GM23338 (cell line): ENCODE data around the gene OR52L1. TPM values are rescaled to one million over a fixed set of nuclear protein-coding genes. Genes with fewer than 3 reads are reported as not detected.
A peak's percentile ranks its signal among the peaks of the same experiment; 100 is the strongest.

Experiments used
- ATAC-seq: fragments of 200-7000 bp; cut with Tn5 transposase; 3 replicates; pipeline ENCODE4 v1.9.1; 2020
- DNase-seq: peaks from one replicate; pipeline ENCODE4 v3.0.0-alpha.2; 2015; ENCODE audit warnings: low spot score
- H2AFZ ChIP-seq: fragments of 200-600 bp; sonication (generic); 2 replicates; pipeline ENCODE4 v1.8.0; 2016; ENCODE audit warnings: antibody characterized with exemption, mild to moderate bottlenecking, moderate library complexity
- H3F3A ChIP-seq: fragments of 200-600 bp; sonication (generic); replicated peaks from 2 replicates; pipeline ENCODE4 v1.8.0; 2017; ENCODE audit warnings: antibody characterized with exemption, mixed run types, low read depth
- H3K27ac ChIP-seq: fragments of 200-600 bp; sonication (generic); 2 replicates; pipeline ENCODE4 v1.6.1; 2016; ENCODE audit warnings: low read depth
- H3K27me3 ChIP-seq: fragments of 200-600 bp; sonication (generic); 2 replicates; pipeline ENCODE4 v1.8.0; 2016; ENCODE audit warnings: mild to moderate bottlenecking, mixed run types, moderate library complexity; ENCODE audit not compliant: insufficient read depth
- H3K36me3 ChIP-seq: fragments of 200-600 bp; sonication (generic); 2 replicates; pipeline ENCODE4 v1.8.0; 2016; ENCODE audit warnings: mild to moderate bottlenecking; ENCODE audit not compliant: insufficient read depth
- H3K4me1 ChIP-seq: fragments of 200-600 bp; sonication (generic); 2 replicates; pipeline ENCODE4 v1.8.0; 2016; ENCODE audit warnings: mild to moderate bottlenecking, moderate library complexity; ENCODE audit not compliant: insufficient read depth
- H3K4me2 ChIP-seq: fragments of 200-600 bp; sonication (generic); 2 replicates; pipeline ENCODE4 v1.7.1; 2017; ENCODE audit warnings: mixed run types
- H3K4me3 ChIP-seq: fragments of 200-600 bp; sonication (generic); 2 replicates; pipeline ENCODE4 v1.6.1; 2016; ENCODE audit warnings: mixed run types
- H3K79me2 ChIP-seq: fragments of 200-600 bp; sonication (generic); replicated peaks from 2 replicates; pipeline ENCODE4 v1.8.0; 2017; ENCODE audit warnings: mild to moderate bottlenecking; ENCODE audit not compliant: insufficient read depth
- H3K9me2 ChIP-seq: fragments of 200-600 bp; sonication (generic); 2 replicates; pipeline ENCODE4 v1.8.0; 2017; ENCODE audit not compliant: insufficient read depth
- H4K20me1 ChIP-seq: fragments of 200-600 bp; sonication (generic); replicated peaks from 2 replicates; pipeline ENCODE4 v1.8.0; 2017; ENCODE audit warnings: mild to moderate bottlenecking; ENCODE audit not compliant: insufficient read depth
- H3K27ac Mint-ChIP-seq: 2 replicates; pipeline ENCODE4 v1.8.0; 2020; ENCODE audit warnings: inconsistent platforms, mild to moderate bottlenecking, moderate library complexity, mixed read lengths
- H3K27me3 Mint-ChIP-seq: 3 replicates; pipeline ENCODE4 v1.8.0; 2022; ENCODE audit warnings: low read depth, mild to moderate bottlenecking, moderate library complexity, mixed read lengths, inconsistent platforms; ENCODE audit not compliant: insufficient read depth, poor library complexity
- H3K36me3 Mint-ChIP-seq: 3 replicates; pipeline ENCODE4 v1.8.0; 2021; ENCODE audit warnings: low read depth, mild to moderate bottlenecking, inconsistent platforms, moderate library complexity, mixed read lengths
- H3K4me1 Mint-ChIP-seq: 3 replicates; pipeline ENCODE4 v1.8.0; 2020; ENCODE audit warnings: mild to moderate bottlenecking, inconsistent platforms, mixed read lengths
- H3K4me3 Mint-ChIP-seq: 3 replicates; pipeline ENCODE4 v1.8.0; 2021; ENCODE audit warnings: moderate library complexity, mild to moderate bottlenecking, inconsistent platforms, mixed read lengths
- H3K9me3 Mint-ChIP-seq: 3 replicates; pipeline ENCODE4 v1.8.0; 2020; ENCODE audit warnings: moderate library complexity, mild to moderate bottlenecking, inconsistent platforms, mixed read lengths
- CREB1 ChIP-seq: fragments of 250-450 bp; sonication (Bioruptor Pico); IDR thresholded peaks from 2 replicates; pipeline ENCODE4 v1.5.0; 2020; ENCODE audit warnings: low read depth, mild to moderate bottlenecking, moderate library complexity
- EZH2phosphoT487 ChIP-seq: fragments of 200-600 bp; sonication (generic); IDR thresholded peaks from one replicate; pipeline ENCODE4 v1.8.1; 2018; ENCODE audit warnings: antibody characterized with exemption; ENCODE audit not compliant: unreplicated experiment
- JUNB ChIP-seq: IDR thresholded peaks from one replicate; pipeline ENCODE4 v1.6.1; 2016; ENCODE audit warnings: antibody characterized with exemption; ENCODE audit not compliant: unreplicated experiment
- POLR2AphosphoS5 ChIP-seq: IDR thresholded peaks from 2 replicates; pipeline ENCODE4 v1.6.1; 2016; ENCODE audit warnings: antibody characterized with exemption, low read depth
- STAT1 ChIP-seq: IDR thresholded peaks from one replicate; pipeline ENCODE4 v1.6.1; 2016; ENCODE audit warnings: antibody characterized with exemption; ENCODE audit not compliant: unreplicated experiment
- ZNF114 ChIP-seq: fragments of 250-450 bp; sonication (Bioruptor Pico); IDR thresholded peaks from 2 replicates; pipeline ENCODE4 v1.5.0; 2020; ENCODE audit warnings: mild to moderate bottlenecking, moderate library complexity
- ZNF331 ChIP-seq: fragments of 250-450 bp; sonication (Bioruptor Pico); IDR thresholded peaks from 2 replicates; pipeline ENCODE4 v1.5.0; 2020; ENCODE audit warnings: low read depth, mild to moderate bottlenecking, moderate library complexity
- ZNF462 ChIP-seq: fragments of 250-450 bp; sonication (Bioruptor Pico); IDR thresholded peaks from 2 replicates; pipeline ENCODE4 v1.5.0; 2020; ENCODE audit warnings: mild to moderate bottlenecking, moderate library complexity
- polyA plus RNA-seq: library from polyadenylated mRNA; unstranded; fragments of >200 nt; fragmentation: Nextera tagmentation; extraction: Ambion mirVana; gene quantifications from 2 replicates; pipeline ENCODE4 v1.2.1, GENCODE V29; 2016
- total RNA-seq: library from RNA; depleted of rRNA; stranded (reverse); fragments of >200 nt; shearing (Covaris generic); gene quantifications from 2 replicates; pipeline ENCODE4 v1.2.3, GENCODE V29; 2014
- TF ChIP-seq, protein P1 (sequence below), 2 experiments: fragments of 200-600 bp in 1 of 2; sonication (generic) in 1 of 2; conservative IDR thresholded peaks; 2 replicates each; pipeline versions ENCODE4 v1.5.1 to v1.6.1; 2016 to 2017; ENCODE audit warnings: antibody characterized with exemption in 2 of 2, low read depth in 2 of 2, mild to moderate bottlenecking in 2 of 2, moderate library complexity in 1 of 2

OR52L1 gene
- total and polyA plus RNA-seq, 2 experiments from 2014 or later = 0.17 TPM; not detected in 1

DNA sequence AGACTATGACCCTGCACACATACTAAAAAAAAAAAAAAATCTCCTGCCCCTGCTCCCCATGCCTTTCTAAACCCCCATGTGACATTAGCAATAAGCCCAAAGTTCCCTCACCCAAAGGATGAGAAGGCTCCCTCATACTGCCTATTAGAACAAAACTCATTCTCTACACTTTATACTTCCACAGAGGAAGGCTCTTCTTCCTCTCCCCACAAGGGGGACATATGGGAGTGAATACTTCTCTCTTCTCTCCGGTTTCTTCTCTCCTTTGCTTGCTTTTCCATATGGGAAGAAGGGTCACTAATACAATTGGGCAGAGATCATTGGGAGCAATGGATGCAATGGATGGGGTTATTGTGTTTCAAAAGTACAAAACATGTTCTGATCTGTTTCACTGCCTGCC lies 3.3 kb downstream of the OR52L1 start:
- H3K27ac ChIP-seq = no peak overlapping the region
- peaks cover 11% of the 10 kb centered on the region; the same call in 1 of the 2 replicates for H3K9me2 ChIP-seq
- no peaks in the 10 kb centered on the region for H3K4me1 ChIP-seq
- DNase-seq (peak; percentile 17), ATAC-seq (no peak; the same call in 2 of the 3 replicates)
- H3F3A ChIP-seq = no peaks in the 10 kb centered on the region
- no peaks in the 10 kb centered on the region for H3K27me3 ChIP-seq
- no peak overlapping the region for H3K4me2 ChIP-seq
- no peak overlapping the region for H2AFZ ChIP-seq
- H3K79me2 ChIP-seq = no peaks in the 10 kb centered on the region
- H3K36me3 ChIP-seq = no peaks in the 10 kb centered on the region
- TF ChIP-seq, protein P1, sequence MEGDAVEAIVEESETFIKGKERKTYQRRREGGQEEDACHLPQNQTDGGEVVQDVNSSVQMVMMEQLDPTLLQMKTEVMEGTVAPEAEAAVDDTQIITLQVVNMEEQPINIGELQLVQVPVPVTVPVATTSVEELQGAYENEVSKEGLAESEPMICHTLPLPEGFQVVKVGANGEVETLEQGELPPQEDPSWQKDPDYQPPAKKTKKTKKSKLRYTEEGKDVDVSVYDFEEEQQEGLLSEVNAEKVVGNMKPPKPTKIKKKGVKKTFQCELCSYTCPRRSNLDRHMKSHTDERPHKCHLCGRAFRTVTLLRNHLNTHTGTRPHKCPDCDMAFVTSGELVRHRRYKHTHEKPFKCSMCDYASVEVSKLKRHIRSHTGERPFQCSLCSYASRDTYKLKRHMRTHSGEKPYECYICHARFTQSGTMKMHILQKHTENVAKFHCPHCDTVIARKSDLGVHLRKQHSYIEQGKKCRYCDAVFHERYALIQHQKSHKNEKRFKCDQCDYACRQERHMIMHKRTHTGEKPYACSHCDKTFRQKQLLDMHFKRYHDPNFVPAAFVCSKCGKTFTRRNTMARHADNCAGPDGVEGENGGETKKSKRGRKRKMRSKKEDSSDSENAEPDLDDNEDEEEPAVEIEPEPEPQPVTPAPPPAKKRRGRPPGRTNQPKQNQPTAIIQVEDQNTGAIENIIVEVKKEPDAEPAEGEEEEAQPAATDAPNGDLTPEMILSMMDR (conservative IDR thresholded peaks at IDR 0.05; ENCODE audit: low read depth in 2 of 2) = peak; percentile 9 to 50; a peak in 2 of 4 replicates
- TF ChIP-seq POLR2AphosphoS5 (no peak), ZNF114 (CRISPR knock-in tag) (no peak), EZH2phosphoT487 (no peak)
- H3K4me3 ChIP-seq = no peak overlapping the region
- Mint-ChIP-seq H3K27ac (no peak overlapping the region), H3K4me1 (no peaks in the 10 kb centered on the region), H3K36me3 (no peaks in the 10 kb centered on the region; the same call in 2 of the 3 replicates), H3K27me3 (peaks cover 3% of the 10 kb centered on the region), H3K9me3 (peaks cover 22% of the 10 kb centered on the region), H3K4me3 (no peak overlapping the region)
- no peaks in the 10 kb centered on the region for H4K20me1 ChIP-seq

- Histone ChIP-seq H4K20me1 (no peaks in the 10 kb centered on the region), H3F3A (no peaks in the 10 kb centered on the region), H3K4me1 (no peaks in the 10 kb centered on the region), H3K27ac (no peak overlapping the region), H3K79me2 (no peaks in the 10 kb centered on the region), H3K4me2 (no peak overlapping the region), H3K4me3 (no peak overlapping the region), H3K36me3 (no peaks in the 10 kb centered on the region), H3K9me2 (no peaks in the 10 kb centered on the region), H2AFZ (no peak overlapping the region), H3K27me3 (no peaks in the 10 kb centered on the region)
- ATAC-seq (no peak), DNase-seq (no peak)
- Mint-ChIP-seq H3K36me3 (no peaks in the 10 kb centered on the region), H3K4me3 (no peak overlapping the region), H3K27me3 (no peaks in the 10 kb centered on the region), H3K9me3 (peaks cover 6% of the 10 kb centered on the region; the same call in 1 of the 3 replicates), H3K27ac (no peak overlapping the region), H3K4me1 (no peaks in the 10 kb centered on the region)
- no peak for TF ChIP-seq JUNB
Measured at GRCh38 chr11:5973530-5973929, 13.3 kb downstream of the OR52L1 start.

DNA sequence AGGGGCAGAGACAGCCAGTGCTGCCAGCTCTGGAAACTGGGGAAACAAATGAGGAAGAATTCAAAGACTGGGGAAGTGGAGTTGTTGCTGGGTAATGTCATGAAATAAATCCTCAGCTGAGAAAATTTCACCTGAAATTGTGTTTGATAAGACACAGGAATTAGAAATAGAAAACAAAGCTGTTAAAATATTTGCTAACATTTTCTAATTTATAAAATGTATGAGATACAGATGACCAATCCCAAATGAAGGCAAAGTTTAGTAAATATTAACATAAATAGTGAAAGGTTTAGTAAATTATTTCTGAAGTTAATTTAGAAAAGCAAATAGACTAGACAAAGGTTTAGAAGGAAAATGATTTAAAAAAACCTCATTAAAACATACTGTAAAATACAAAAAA lies 18.4 kb downstream of the OR52L1 start, which contains the start of gene OR56A5:
TSS of gene OR56A5 (minus strand) at position 101 of the 400 bp plus-strand sequence. CDS start at position 101, 0 bp downstream.
- H3K4me1 Mint-ChIP-seq = no peaks in the 10 kb centered on the region
- no peak for ATAC-seq
- no peak within 1 kb of the TSS for H3K27ac Mint-ChIP-seq
- TF ChIP-seq STAT1 (no peak), ZNF462 (no peak), ZNF331 (no peak), EZH2phosphoT487 (no peak), CREB1 (CRISPR knock-in tag) (no peak), ZNF114 (CRISPR knock-in tag) (no peak)

More for the DNA sequence above, 18.4 kb downstream of the OR52L1 start, which contains the start of gene OR56A5:
- no peak within 1 kb of the TSS for H2AFZ ChIP-seq
- no peaks in the 10 kb centered on the region for H3K4me1 ChIP-seq
- H3K27ac ChIP-seq = no peak within 1 kb of the TSS
- 0 out of 2 replicates have a peak, but pooled peaks cover 7% of the 10 kb centered on the region for H3K9me2 ChIP-seq
- no peak within 1 kb of the TSS for H3K4me3 Mint-ChIP-seq
- no peak within 1 kb of the TSS for H3K4me3 ChIP-seq
- no peak for DNase-seq
- H3K9me3 Mint-ChIP-seq = peaks cover 12% of the 10 kb centered on the region; the same call in 2 of the 3 replicates
- no peak within 1 kb of the TSS for H3K4me2 ChIP-seq
- no peaks in the 10 kb centered on the region for H3K27me3 ChIP-seq
- H3K27me3 Mint-ChIP-seq = peaks cover 1% of the 10 kb centered on the region
- H3F3A ChIP-seq = no peaks in the 10 kb centered on the region
- peaks cover 3% of the 10 kb centered on the region; the same call in 1 of the 3 replicates for H3K36me3 Mint-ChIP-seq
- H3K36me3 ChIP-seq = peaks cover 1% of the 10 kb centered on the region; the same call in 1 of the 2 replicates
- no peaks in the 10 kb centered on the region for H3K79me2 ChIP-seq
- no peaks in the 10 kb centered on the region for H4K20me1 ChIP-seq
